Measurements from ENCODE around the gene SIRT7. TPM values are rescaled to one million over a fixed set of nuclear protein-coding genes. Genes with fewer than 3 reads are reported as not detected.
"Not testable (repeated sequence)": the region's sequence is repeated elsewhere in the genome, so short reads cannot be mapped to it uniquely, and the experiment has no call there.

Gene SIRT7
- total RNA-seq, 4 donors from 2014 or later, result 14.3 to 24.1 (median 18.3) TPM

- Histone ChIP-seq H3K4me3 (no peak overlapping the region), H3K4me1 (peaks cover 0 to 19% (median 9%) of the 10 kb centered on the region in 3 donors), H3K36me3 (no peaks in the 10 kb centered on the region), H3K9me3 (no peaks in the 10 kb centered on the region), H3K27ac (no peak overlapping the region), H3K27me3 (peaks cover 85% of the 10 kb centered on the region)
- TF ChIP-seq EP300 (IDR thresholded peaks at IDR 0.05) (no peak), POLR2AphosphoS5 (IDR thresholded peaks at IDR 0.05) (no peak), CTCF (IDR thresholded peaks at IDR 0.05) (no peak), POLR2A (IDR thresholded peaks at IDR 0.05) (no peak)
- WGBS, 2 donors (ENCODE audit: low coverage in 1 of 2), result 40 to 49% methylated on average over 1 to 3 of the region's 13 CpGs
- no peak for ATAC-seq
Measured at GRCh38 chr17:81955756-81956544, 38.0 kb upstream of the SIRT7 start.

DNA sequence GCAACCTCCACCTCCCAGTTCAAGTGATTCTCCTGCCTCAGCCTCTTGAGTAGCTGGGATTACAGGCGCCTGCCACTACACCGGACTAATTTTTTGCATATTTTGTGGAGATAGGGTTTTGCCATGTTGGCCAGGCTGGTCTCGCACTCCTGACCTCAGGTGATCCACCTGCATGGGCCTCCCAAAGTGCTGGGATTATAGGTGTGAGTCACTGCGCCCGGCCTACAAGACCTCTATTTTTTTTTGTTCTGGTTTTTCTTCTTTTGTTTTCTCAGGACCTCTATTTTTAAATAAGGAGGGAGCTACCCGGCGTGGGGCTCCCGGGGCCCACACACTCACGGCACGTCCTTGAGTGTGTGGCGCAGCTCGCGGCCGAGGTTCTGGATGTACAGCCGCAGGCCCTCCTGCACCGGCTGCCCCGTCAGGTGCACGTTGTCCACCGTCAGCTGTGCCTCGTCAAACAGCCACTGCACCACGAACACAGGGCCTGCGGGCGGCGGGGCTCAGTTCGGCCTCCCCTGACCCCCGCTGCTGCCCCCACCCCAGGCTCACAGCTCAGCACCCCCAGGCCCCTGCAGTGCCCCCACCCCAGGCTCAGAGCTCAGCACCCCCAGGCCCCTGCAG is 37.2 kb upstream of the SIRT7 start:
- no peak overlapping the region for H3K4me3 ChIP-seq
- ATAC-seq, result no peak
- TF ChIP-seq CTCF (IDR thresholded peaks at IDR 0.05) (no peak), POLR2AphosphoS5 (IDR thresholded peaks at IDR 0.05) (no peak)
- peaks cover 77% of the 10 kb centered on the region for H3K27me3 ChIP-seq
- no peaks in the 10 kb centered on the region for H3K9me3 ChIP-seq
- peaks cover 0 to 11% (median 4%) of the 10 kb centered on the region in 3 donors for H3K4me1 ChIP-seq
- H3K36me3 ChIP-seq, result no peaks in the 10 kb centered on the region
- H3K27ac ChIP-seq, result no peak overlapping the region
- WGBS, 2 donors (ENCODE audit: low coverage in 1 of 2), result 88 to 92% methylated on average over 3 to 8 of the region's 26 CpGs

DNA sequence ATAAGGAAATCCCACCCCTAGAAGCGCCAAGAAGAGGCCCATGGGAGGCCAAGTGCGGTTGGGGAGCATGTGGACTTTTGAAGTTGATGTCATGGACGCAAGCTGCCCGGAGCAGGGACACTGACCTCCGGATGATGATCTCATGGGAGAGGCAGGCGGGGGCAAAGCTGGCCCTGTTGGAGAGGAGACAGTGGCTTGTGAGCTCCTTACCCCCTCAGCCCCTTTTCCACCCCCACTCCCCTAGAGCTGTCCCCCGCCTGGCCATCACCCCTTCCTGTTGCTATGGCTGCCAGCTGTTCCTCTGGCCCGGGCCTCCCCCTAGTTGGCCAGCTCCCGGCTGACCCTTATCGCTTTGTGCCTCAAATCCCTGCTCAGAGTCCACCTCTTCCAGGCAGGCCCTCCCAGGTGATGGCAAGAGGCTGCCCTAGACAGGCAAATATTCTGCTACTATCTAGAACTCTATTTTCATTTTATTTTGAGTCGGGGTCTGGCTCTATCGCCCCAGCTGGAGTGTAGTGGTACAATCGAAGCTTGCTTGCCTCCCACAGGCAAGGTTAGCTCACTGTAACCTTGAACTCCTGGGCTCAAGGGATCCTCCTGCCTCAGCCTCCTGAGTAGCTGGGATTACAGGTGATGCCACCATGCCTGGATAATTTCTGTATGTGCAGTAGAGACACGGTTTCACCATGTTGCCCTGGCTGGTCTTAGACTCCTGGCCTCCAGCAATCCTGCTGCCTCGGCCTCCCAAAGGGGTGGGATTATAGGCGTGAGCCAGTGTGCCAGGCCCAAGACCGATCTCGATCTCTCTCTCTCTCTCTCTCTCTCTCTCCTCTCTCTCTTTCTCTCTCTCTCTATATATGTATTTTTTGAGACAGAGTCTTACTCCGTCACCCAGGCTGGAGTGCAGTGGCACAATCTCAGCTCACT is 36.4 kb upstream of the SIRT7 start:
- Histone ChIP-seq H3K4me1 (peaks cover 0 to 4% (median 0%) of the 10 kb centered on the region in 3 donors), H3K27me3 (peaks cover 69% of the 10 kb centered on the region), H3K9me3 (no peaks in the 10 kb centered on the region), H3K27ac (no peak overlapping the region), H3K36me3 (no peaks in the 10 kb centered on the region), H3K4me3 (no peak overlapping the region)
- TF ChIP-seq CTCF (IDR thresholded peaks at IDR 0.05) (no peak), POLR2A (IDR thresholded peaks at IDR 0.05) (no peak), EP300 (IDR thresholded peaks at IDR 0.05) (no peak), POLR2AphosphoS5 (IDR thresholded peaks at IDR 0.05) (no peak)
- no peak for ATAC-seq
- WGBS, 2 donors (ENCODE audit: low coverage in 1 of 2), result 81 to 93% methylated on average over 6 to 18 of the region's 19 CpGs

- not testable (repeated sequence) for ATAC-seq, H3K36me3 ChIP-seq, H3K4me3 ChIP-seq, H3K27ac ChIP-seq, H3K4me1 ChIP-seq, H3K9me3 ChIP-seq
- H3K27me3 ChIP-seq, result peaks cover 60% of the 10 kb centered on the region
- WGBS, 2 donors (ENCODE audit: low coverage in 1 of 2), result 40 to 64% methylated on average over 2 to 5 of the region's 5 CpGs
Measured at GRCh38 chr17:81953443-81953842, 35.5 kb upstream of the SIRT7 start.

DNA sequence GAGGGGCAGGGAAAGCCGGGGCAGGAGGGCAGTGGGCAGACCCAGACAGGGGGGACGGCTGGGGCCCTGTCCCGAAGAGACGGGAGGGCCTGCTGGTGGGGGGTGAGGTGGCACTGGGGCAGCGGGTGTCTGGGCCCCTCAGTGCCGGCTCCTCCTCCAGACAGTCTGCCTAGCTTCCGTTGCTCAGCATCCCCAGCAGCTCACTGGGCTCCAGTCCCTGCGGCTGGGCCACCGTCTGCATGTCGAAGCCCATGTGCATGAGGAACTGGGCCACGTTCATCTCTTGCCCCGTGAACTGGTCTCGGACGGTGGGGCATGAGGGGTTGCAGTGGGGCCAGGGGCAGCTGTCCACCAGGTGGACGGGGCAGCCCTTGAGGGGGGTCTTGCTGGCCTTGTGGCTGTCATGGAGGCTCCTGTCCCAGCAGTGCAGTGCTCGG is 34.8 kb upstream of the SIRT7 start:
- Histone ChIP-seq H3K36me3 (no peaks in the 10 kb centered on the region), H3K4me1 (no peaks in the 10 kb centered on the region), H3K9me3 (no peaks in the 10 kb centered on the region), H3K4me3 (no peak overlapping the region), H3K27me3 (peaks cover 53% of the 10 kb centered on the region), H3K27ac (no peak overlapping the region)
- ATAC-seq, result no peak
- no CpG with 5 or more reads among the region's 16 CpGs for WGBS, 2 donors (ENCODE audit: low coverage in 1 of 2)
- no peak for TF ChIP-seq POLR2AphosphoS5 (IDR thresholded peaks at IDR 0.05)
- TF ChIP-seq POLR2A (IDR thresholded peaks at IDR 0.05), result no peak
- no peak for TF ChIP-seq EP300 (IDR thresholded peaks at IDR 0.05)
- TF ChIP-seq CTCF (IDR thresholded peaks at IDR 0.05), result no peak

Measured in gastroesophageal sphincter (tissue), 4 donors.